Measurements from ENCODE around the gene LIX1L.

- TF ChIP-seq GATA2 (IDR thresholded peaks at IDR 0.05; ENCODE audit: low read depth, low read length), result no peak
- TF ChIP-seq GATA3 (IDR thresholded peaks at IDR 0.05; ENCODE audit: low read depth, low read length), result no peak
Measured at GRCh38 chr1:145956361-145956760, 1.5 kb downstream of the LIX1L start.
